ENCODE measurements around the gene PHLDA2.

Gene PHLDA2

GRCh38 chr11:2888266-2888968 is 40.8 kb downstream of the PHLDA2 start:
- TF ChIP-seq EZH2phosphoT487 (IDR thresholded peaks at IDR 0.05; ENCODE audit: borderline replicate concordance): no peak
- TF ChIP-seq, protein P1, sequence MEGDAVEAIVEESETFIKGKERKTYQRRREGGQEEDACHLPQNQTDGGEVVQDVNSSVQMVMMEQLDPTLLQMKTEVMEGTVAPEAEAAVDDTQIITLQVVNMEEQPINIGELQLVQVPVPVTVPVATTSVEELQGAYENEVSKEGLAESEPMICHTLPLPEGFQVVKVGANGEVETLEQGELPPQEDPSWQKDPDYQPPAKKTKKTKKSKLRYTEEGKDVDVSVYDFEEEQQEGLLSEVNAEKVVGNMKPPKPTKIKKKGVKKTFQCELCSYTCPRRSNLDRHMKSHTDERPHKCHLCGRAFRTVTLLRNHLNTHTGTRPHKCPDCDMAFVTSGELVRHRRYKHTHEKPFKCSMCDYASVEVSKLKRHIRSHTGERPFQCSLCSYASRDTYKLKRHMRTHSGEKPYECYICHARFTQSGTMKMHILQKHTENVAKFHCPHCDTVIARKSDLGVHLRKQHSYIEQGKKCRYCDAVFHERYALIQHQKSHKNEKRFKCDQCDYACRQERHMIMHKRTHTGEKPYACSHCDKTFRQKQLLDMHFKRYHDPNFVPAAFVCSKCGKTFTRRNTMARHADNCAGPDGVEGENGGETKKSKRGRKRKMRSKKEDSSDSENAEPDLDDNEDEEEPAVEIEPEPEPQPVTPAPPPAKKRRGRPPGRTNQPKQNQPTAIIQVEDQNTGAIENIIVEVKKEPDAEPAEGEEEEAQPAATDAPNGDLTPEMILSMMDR (conservative IDR thresholded peaks at IDR 0.05; ENCODE audit: low read length): peak; percentile 99
- no peak overlapping the region for H3K4me3 ChIP-seq (ENCODE audit: low read length, poor library complexity, severe bottlenecking)

GRCh38 chr11:2887515-2888195 is 41.6 kb downstream of the PHLDA2 start:
- H3K27me3 ChIP-seq (ENCODE audit: insufficient read depth, low read length, poor library complexity, severe bottlenecking): no peaks in the 10 kb centered on the region
- H4K20me1 ChIP-seq (ENCODE audit: insufficient read depth, low read length, poor library complexity, severe bottlenecking): no peaks in the 10 kb centered on the region
- H3K9me2 ChIP-seq (replicated peaks; ENCODE audit: low read depth, low read length): no peaks in the 10 kb centered on the region
- H3K9ac ChIP-seq (ENCODE audit: low read depth, low read length, poor library complexity, severe bottlenecking): peak overlapping the region; percentile 34
- H3K9me3 ChIP-seq (ENCODE audit: insufficient read depth, low read depth, low read length): no peaks in the 10 kb centered on the region
- H3K4me1 ChIP-seq (ENCODE audit: insufficient read depth, low read length, poor library complexity, severe bottlenecking): peaks cover 41% of the 10 kb centered on the region
- H3K36me3 ChIP-seq (ENCODE audit: insufficient read depth, low read length): no peaks in the 10 kb centered on the region
- no peak overlapping the region for H3K4me3 ChIP-seq (ENCODE audit: low read length, poor library complexity, severe bottlenecking)
- peak overlapping the region; percentile 74; the same call in 1 of the 2 replicates for H2AFZ ChIP-seq (ENCODE audit: low read length)
- H3F3A ChIP-seq (ENCODE audit: low read depth): no peaks in the 10 kb centered on the region
- TF ChIP-seq, protein P1 (conservative IDR thresholded peaks at IDR 0.05; ENCODE audit: low read length): no peak
- TF ChIP-seq EZH2phosphoT487 (IDR thresholded peaks at IDR 0.05; ENCODE audit: borderline replicate concordance): no peak
- no peak overlapping the region for H3K4me2 ChIP-seq (ENCODE audit: low read depth, low read length, poor library complexity, severe bottlenecking)
- no peaks in the 10 kb centered on the region for H3K79me2 ChIP-seq (ENCODE audit: insufficient read depth, low read length)

More at GRCh38 chr11:2888266-2888968, 40.8 kb downstream of the PHLDA2 start:
- peak overlapping the region; percentile 39 for H3K4me2 ChIP-seq (ENCODE audit: low read depth, low read length, poor library complexity, severe bottlenecking)
- no peaks in the 10 kb centered on the region for H3K27me3 ChIP-seq (ENCODE audit: insufficient read depth, low read length, poor library complexity, severe bottlenecking)
- peak overlapping the region; percentile 34 for H3K9ac ChIP-seq (ENCODE audit: low read depth, low read length, poor library complexity, severe bottlenecking)
- H3K79me2 ChIP-seq (ENCODE audit: insufficient read depth, low read length): no peaks in the 10 kb centered on the region
- H3F3A ChIP-seq (ENCODE audit: low read depth): no peaks in the 10 kb centered on the region
- H3K4me1 ChIP-seq (ENCODE audit: insufficient read depth, low read length, poor library complexity, severe bottlenecking): peaks cover 40% of the 10 kb centered on the region
- no peaks in the 10 kb centered on the region for H3K36me3 ChIP-seq (ENCODE audit: insufficient read depth, low read length)
- H3K9me2 ChIP-seq (replicated peaks; ENCODE audit: low read depth, low read length): no peaks in the 10 kb centered on the region
- peak overlapping the region; percentile 74 for H2AFZ ChIP-seq (ENCODE audit: low read length)
- no peaks in the 10 kb centered on the region for H3K9me3 ChIP-seq (ENCODE audit: insufficient read depth, low read depth, low read length)
- H4K20me1 ChIP-seq (ENCODE audit: insufficient read depth, low read length, poor library complexity, severe bottlenecking): no peaks in the 10 kb centered on the region

DNA sequence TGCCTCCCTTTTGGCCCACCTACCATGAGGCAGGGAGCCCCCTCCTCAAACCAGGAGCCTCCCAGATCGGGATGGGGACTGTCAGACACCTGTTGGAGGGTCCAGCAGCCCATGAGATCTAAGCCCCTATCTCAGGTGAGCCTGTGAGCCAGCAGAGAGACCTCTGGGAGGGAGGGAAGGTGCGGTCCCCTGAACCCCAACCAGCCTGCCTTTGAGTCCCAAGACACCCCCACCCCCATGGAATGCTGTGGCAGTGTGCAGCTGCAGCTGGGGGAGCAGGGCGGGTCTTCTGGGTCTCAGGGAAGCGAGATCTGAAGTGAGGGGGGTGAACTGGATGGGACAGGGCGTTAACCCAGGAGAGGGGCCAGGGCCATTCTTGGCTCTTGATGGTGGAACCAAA is 42.3 kb downstream of the PHLDA2 start:
- Histone ChIP-seq H3K79me2 (ENCODE audit: insufficient read depth, low read length) (no peaks in the 10 kb centered on the region), H3K9me3 (ENCODE audit: insufficient read depth, low read depth, low read length) (no peaks in the 10 kb centered on the region), H3K27me3 (ENCODE audit: insufficient read depth, low read length, poor library complexity, severe bottlenecking) (no peaks in the 10 kb centered on the region)

More for the DNA sequence above, 42.3 kb downstream of the PHLDA2 start:
- H3K4me1 ChIP-seq (ENCODE audit: insufficient read depth, low read length, poor library complexity, severe bottlenecking): peaks cover 47% of the 10 kb centered on the region
- H3K9me2 ChIP-seq (replicated peaks; ENCODE audit: low read depth, low read length): no peaks in the 10 kb centered on the region
- H2AFZ ChIP-seq (ENCODE audit: low read length): no peak overlapping the region
- no peaks in the 10 kb centered on the region for H3F3A ChIP-seq (ENCODE audit: low read depth)
- H3K4me2 ChIP-seq (ENCODE audit: low read depth, low read length, poor library complexity, severe bottlenecking): no peak overlapping the region
- no peaks in the 10 kb centered on the region for H4K20me1 ChIP-seq (ENCODE audit: insufficient read depth, low read length, poor library complexity, severe bottlenecking)
- H3K9ac ChIP-seq (ENCODE audit: low read depth, low read length, poor library complexity, severe bottlenecking): peak overlapping the region; percentile 34
- no peaks in the 10 kb centered on the region for H3K36me3 ChIP-seq (ENCODE audit: insufficient read depth, low read length)
- TF ChIP-seq, protein P1 (conservative IDR thresholded peaks at IDR 0.05; ENCODE audit: low read length): no peak
- TF ChIP-seq EZH2phosphoT487 (IDR thresholded peaks at IDR 0.05; ENCODE audit: borderline replicate concordance): no peak
- H3K4me3 ChIP-seq (ENCODE audit: low read length, poor library complexity, severe bottlenecking): no peak overlapping the region

Measured in Loucy (cell line).